Fibroblast of villous mesenchyme (primary cell): ENCODE measurements around the gene PCNX2. TPM values are rescaled to one million over a fixed set of nuclear protein-coding genes. Genes with fewer than 3 reads are reported as not detected.

Source experiments
- DNase-seq: peaks from one replicate; pipeline ENCODE4 v3.0.0-alpha.2; 2010; ENCODE audit warnings: low read depth
- H3K4me3 ChIP-seq: 2 replicates; pipeline ENCODE4 v1.5.1; 2011; ENCODE audit warnings: low read depth, mild to moderate bottlenecking, low read length
- CTCF ChIP-seq: IDR thresholded peaks from 2 replicates; pipeline ENCODE4 v1.5.1; 2012; ENCODE audit warnings: low read depth, mild to moderate bottlenecking, low read length; ENCODE audit not compliant: insufficient read depth
- total RNA-seq: library from RNA; depleted of rRNA; stranded (reverse); fragments of >200 nt; gene quantifications from 2 replicates; pipeline ENCODE4 v1.2.3, GENCODE V29; 2012

The PCNX2 gene
- total RNA-seq, 1 donor: 38.4 TPM

GRCh38 chr1:233090746-233091494, 204.6 kb downstream of the PCNX2 start:
- H3K4me3 ChIP-seq: no peak overlapping the region
- DNase-seq: no peak
- no peak for TF ChIP-seq CTCF

- no peak overlapping the region for H3K4me3 ChIP-seq
- DNase-seq: no peak
- no peak for TF ChIP-seq CTCF
These were observed 206.3 kb downstream of the PCNX2 start for GRCh38 chr1:233089251-233089650.

DNA sequence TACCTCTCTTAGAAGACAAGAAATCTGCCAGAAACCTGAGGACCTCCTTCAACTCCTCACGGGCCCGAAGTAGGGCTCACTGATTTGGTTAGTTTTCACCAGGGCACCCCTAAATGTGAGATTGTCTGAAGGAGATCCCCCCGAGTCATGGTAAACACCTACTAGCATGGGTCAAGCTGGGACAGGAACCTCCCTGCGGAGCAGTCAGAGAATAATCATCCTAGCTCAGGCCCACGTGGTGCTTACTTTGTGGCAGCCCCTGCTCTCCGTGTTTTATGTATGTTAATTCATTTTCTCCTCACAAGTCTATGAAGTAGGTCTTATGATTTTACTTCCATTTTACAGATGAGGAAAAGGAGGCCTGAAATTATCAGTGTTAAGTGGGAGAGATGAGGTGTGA, 206.9 kb downstream of the PCNX2 start:
- no peak overlapping the region for H3K4me3 ChIP-seq
- TF ChIP-seq CTCF: no peak
- DNase-seq: no peak

DNA sequence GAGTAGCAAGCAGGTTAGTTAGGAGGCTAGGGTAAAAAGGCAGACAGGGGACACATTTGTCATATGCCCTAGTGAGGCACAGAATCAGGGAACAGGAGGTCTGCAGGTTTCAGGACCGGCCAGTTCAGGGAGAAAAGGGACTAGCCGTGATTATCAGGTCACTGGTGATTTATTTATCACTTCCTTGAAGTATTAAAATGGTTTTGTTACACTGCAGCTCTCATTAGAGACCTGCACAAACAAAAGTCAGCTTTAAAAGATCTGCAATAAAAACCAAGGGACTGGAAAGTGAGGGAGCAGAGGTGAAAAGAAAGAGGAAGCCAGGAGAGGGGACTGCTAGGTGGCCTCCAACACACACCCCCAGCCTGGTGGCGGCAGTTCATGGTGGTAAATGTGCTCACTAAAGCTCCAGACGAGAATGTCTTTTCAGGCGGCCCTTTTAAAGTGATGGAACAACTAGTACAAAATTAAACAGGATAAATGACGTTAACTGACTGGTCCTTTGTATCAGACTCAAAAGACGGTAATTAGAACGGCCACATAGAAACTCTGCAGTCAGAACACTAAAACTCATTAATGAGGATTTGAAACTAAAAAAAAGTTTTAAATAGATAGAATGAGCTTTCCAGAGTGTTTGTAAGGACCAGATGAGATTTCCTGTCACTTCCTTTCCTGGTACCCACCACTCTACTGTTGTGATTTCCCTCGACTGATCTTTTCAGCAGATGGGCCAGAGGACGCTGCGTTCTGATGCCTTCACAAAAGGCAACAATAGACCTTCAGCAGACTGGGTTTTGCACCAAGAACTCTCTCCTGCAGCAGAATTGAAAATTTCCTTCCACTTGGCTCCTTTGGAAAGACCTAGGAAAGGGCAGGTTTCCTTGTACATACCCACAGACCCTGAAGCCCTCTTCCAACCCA, 208.3 kb downstream of the PCNX2 start:
- DNase-seq: no peak
- no peak overlapping the region for H3K4me3 ChIP-seq
- no peak for TF ChIP-seq CTCF

- H3K4me3 ChIP-seq: no peak overlapping the region
- peak; percentile 11 for DNase-seq
- no peak for TF ChIP-seq CTCF
These were observed 210.0 kb downstream of the PCNX2 start for GRCh38 chr1:233085566-233085965.

DNA sequence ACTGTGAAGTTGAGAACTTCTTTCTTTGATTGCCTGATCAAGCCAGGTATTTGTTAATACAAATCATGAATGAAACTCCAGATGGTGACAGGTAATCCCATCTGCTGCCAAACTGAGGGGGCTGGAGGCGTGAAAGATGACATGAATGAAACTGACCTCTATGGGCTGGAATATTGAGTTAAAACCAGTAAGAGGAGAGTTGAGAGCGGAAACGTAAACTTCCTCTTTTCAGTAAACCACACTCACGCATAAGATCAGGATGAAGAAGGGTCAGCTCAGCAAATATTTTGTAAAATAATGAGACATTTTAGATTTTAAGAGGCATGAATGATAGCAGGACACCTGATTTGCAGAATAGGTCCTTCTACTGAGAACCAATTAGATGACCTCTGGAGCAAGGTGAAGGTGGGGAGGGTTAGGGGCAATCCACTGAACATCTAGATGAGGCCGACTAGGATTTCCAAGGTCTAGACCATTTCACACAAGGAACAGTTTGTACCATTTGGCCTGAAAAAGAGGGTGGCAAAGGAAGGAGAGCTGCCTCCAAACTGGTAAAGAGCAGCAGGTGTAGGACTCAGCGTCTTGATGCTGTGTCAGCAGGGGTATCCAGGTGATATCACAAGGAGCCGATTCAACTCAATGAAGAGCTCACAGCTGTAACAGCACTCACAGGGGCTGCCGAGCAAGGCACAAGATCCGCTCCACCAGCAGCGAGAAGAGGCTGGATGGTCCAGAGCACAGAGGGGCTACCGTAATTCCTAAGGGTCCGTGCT, 212.6 kb downstream of the PCNX2 start:
- no peak for TF ChIP-seq CTCF
- no peak overlapping the region for H3K4me3 ChIP-seq

More for the DNA sequence above, 212.6 kb downstream of the PCNX2 start:
- no peak for DNase-seq
